HepG2 (cell line): Measurements from ENCODE around the gene CRYAA. TPM values are rescaled to one million over a fixed set of nuclear protein-coding genes. Genes with fewer than 3 reads are reported as not detected.

Source experiments
- CBX2 ChIP-seq, 2 experiments: fragments of 200-600 bp in 1 of 2; sonication (generic); formaldehyde crosslinking in 1 of 2; IDR thresholded peaks; 2 replicates each; pipeline versions ENCODE4 v1.7.0 to v1.8.1; 2018 to 2022; ENCODE audit warnings: low read depth in 2 of 2, low read length in 1 of 2, mild to moderate bottlenecking in 1 of 2, missing genetic modification reagents in 1 of 2
- PRMT3 ChIP-seq: sonication (generic); formaldehyde crosslinking; IDR thresholded peaks from 2 replicates; pipeline ENCODE4 v1.8.1; 2022; ENCODE audit warnings: low read depth, mild to moderate bottlenecking, moderate library complexity, missing genetic modification reagents, borderline replicate concordance
- THAP7 ChIP-seq: sonication (generic); formaldehyde crosslinking; IDR thresholded peaks from 2 replicates; pipeline ENCODE4 v1.8.1; 2023; ENCODE audit warnings: mild to moderate bottlenecking, missing genetic modification reagents
- YEATS2 ChIP-seq: sonication (generic); formaldehyde crosslinking; IDR thresholded peaks from 2 replicates; pipeline ENCODE4 v1.4.0; 2020; ENCODE audit warnings: missing genetic modification reagents, borderline replicate concordance
- ZNF362 ChIP-seq: sonication (generic); formaldehyde crosslinking; IDR thresholded peaks from 2 replicates; pipeline ENCODE4 v1.4.0; 2020; ENCODE audit warnings: missing genetic modification reagents, mild to moderate bottlenecking, borderline replicate concordance
- ZNF510 ChIP-seq: sonication (generic); formaldehyde crosslinking; IDR thresholded peaks from 2 replicates; pipeline ENCODE4 v1.4.0; 2020; ENCODE audit warnings: low read depth, mild to moderate bottlenecking, missing genetic modification reagents
- ZNF512B ChIP-seq: sonication (generic); formaldehyde crosslinking; IDR thresholded peaks from 2 replicates; pipeline ENCODE4 v1.5.1; 2020; ENCODE audit warnings: missing genetic modification reagents, mild to moderate bottlenecking, borderline replicate concordance
- ZNF878 ChIP-seq: sonication (generic); formaldehyde crosslinking; IDR thresholded peaks from 2 replicates; pipeline ENCODE4 v1.8.1; 2023; ENCODE audit warnings: mild to moderate bottlenecking, missing genetic modification reagents, moderate library complexity
- ZXDC ChIP-seq: sonication (generic); formaldehyde crosslinking; IDR thresholded peaks from 2 replicates; pipeline ENCODE4 v1.5.0; 2020; ENCODE audit warnings: mild to moderate bottlenecking, missing genetic modification reagents
- polyA plus RNA-seq, 8 experiments: library from polyadenylated mRNA; depleted of rRNA in 3 of 8; stranded (reverse) in 7 of 8; unstranded in 1 of 8; fragments of >200 nt; fragmentation: Illumina TruSeq in 4 of 8; extraction: Trizol in 4 of 8; gene quantifications; 2 replicates each; pipeline versions ENCODE4 v1.2.1 to v1.2.3, GENCODE V29; 2011 to 2016; ENCODE audit warnings: low read depth in 4 of 8, missing spikeins in 1 of 8, mixed read lengths in 1 of 8; ENCODE audit not compliant: insufficient read depth in 1 of 8
- total RNA-seq, 5 experiments: library from RNA; depleted of rRNA; stranded (reverse); fragments of >200 nt; fragmentation: Illumina TruSeq; extraction: Trizol; gene quantifications; 2 replicates each; pipeline ENCODE4 v1.2.3, GENCODE V29; 2016; ENCODE audit warnings: low read depth in 1 of 5
- TF ChIP-seq, protein P1 (sequence below): sonication (generic); formaldehyde crosslinking; IDR thresholded peaks from 2 replicates; pipeline ENCODE4 v1.9.0; 2021; ENCODE audit warnings: mild to moderate bottlenecking, missing genetic modification reagents

CRYAA gene
- total and polyA plus RNA-seq, 2 of the 13 experiments (the other 11 are each of a cell fraction or from before 2014, with no cell fraction given), result 5.6 to 8.6 TPM

GRCh38 chr21:43211072-43211759 is 42.4 kb downstream of the CRYAA start (continued):
- TF ChIP-seq ZXDC (no peak), THAP7 (CRISPR knock-in tag) (peak; percentile 51; the same call in 1 of the 2 replicates), ZNF512B (CRISPR knock-in tag) (peak; percentile 88; the same call in 1 of the 2 replicates), ZNF362 (CRISPR knock-in tag) (peak; percentile 43; the same call in 1 of the 2 replicates), PRMT3 (CRISPR knock-in tag) (no peak), ZNF510 (CRISPR knock-in tag) (no peak), YEATS2 (CRISPR knock-in tag) (peak; percentile 57; the same call in 1 of the 2 replicates), ZNF878 (CRISPR knock-in tag) (no peak), CBX2 (IDR thresholded peaks at IDR 0.05; ENCODE audit: low read depth, low read length) (no peak), CBX2 (CRISPR knock-in tag; IDR thresholded peaks at IDR 0.05; ENCODE audit: low read depth) (no peak)
- TF ChIP-seq, protein P1, sequence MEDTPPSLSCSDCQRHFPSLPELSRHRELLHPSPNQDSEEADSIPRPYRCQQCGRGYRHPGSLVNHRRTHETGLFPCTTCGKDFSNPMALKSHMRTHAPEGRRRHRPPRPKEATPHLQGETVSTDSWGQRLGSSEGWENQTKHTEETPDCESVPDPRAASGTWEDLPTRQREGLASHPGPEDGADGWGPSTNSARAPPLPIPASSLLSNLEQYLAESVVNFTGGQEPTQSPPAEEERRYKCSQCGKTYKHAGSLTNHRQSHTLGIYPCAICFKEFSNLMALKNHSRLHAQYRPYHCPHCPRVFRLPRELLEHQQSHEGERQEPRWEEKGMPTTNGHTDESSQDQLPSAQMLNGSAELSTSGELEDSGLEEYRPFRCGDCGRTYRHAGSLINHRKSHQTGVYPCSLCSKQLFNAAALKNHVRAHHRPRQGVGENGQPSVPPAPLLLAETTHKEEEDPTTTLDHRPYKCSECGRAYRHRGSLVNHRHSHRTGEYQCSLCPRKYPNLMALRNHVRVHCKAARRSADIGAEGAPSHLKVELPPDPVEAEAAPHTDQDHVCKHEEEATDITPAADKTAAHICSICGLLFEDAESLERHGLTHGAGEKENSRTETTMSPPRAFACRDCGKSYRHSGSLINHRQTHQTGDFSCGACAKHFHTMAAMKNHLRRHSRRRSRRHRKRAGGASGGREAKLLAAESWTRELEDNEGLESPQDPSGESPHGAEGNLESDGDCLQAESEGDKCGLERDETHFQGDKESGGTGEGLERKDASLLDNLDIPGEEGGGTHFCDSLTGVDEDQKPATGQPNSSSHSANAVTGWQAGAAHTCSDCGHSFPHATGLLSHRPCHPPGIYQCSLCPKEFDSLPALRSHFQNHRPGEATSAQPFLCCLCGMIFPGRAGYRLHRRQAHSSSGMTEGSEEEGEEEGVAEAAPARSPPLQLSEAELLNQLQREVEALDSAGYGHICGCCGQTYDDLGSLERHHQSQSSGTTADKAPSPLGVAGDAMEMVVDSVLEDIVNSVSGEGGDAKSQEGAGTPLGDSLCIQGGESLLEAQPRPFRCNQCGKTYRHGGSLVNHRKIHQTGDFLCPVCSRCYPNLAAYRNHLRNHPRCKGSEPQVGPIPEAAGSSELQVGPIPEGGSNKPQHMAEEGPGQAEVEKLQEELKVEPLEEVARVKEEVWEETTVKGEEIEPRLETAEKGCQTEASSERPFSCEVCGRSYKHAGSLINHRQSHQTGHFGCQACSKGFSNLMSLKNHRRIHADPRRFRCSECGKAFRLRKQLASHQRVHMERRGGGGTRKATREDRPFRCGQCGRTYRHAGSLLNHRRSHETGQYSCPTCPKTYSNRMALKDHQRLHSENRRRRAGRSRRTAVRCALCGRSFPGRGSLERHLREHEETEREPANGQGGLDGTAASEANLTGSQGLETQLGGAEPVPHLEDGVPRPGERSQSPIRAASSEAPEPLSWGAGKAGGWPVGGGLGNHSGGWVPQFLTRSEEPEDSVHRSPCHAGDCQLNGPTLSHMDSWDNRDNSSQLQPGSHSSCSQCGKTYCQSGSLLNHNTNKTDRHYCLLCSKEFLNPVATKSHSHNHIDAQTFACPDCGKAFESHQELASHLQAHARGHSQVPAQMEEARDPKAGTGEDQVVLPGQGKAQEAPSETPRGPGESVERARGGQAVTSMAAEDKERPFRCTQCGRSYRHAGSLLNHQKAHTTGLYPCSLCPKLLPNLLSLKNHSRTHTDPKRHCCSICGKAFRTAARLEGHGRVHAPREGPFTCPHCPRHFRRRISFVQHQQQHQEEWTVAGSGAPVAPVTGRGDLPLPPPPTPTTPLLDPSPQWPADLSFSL (CRISPR knock-in tag), result peak; percentile 9; the same call in 1 of the 2 replicates
